GM18868 (cell line): Measurements from ENCODE around the gene FGF14.

ENCODE experiments used
- ATAC-seq: cut with Tn5 transposase; IDR thresholded peaks from one replicate; pipeline ENCODE4 v1.9.1; 2021; ENCODE audit warnings: mild to moderate bottlenecking, moderate library complexity; ENCODE audit not compliant: unreplicated experiment

Gene FGF14

DNA sequence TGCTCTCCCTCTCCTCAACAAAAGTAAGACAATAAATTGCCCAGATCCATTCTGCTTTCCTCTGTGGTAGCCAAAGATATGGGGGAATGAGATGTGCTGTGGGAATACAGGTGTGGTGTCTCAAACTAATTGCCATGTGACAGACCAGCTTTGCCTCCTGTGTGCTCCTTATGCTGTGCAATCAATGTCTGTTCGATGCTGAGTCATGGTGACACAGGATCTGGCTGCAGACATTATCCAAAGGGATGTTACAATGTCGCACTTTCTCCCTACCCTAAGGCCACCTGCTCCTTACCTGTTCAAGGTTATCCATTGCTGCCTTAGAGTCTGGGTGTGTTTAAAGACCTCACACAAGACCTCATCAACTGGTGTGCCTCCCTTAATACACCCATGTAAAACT is 32.5 kb downstream of the FGF14 start:
- ATAC-seq = no peak

DNA sequence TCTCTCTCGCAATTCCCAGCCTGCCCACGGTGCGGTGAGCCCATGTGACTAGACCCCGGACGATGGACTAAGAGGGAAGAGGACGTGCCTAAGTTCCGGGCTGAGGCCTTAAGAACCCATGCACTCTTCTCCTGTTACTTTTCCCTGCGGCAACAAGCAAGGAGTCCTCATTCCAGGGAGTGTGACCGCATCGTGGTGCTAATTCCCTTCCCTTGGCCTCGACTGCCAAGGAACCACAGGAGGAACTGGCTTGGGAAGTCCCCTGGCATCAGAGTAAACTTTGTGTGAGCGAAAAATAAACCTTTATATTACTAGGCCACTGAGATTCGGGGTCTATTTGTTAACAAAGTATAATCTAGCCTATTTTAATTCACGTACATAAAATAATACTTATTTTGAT is 34.0 kb downstream of the FGF14 start:
- ATAC-seq = no peak

DNA sequence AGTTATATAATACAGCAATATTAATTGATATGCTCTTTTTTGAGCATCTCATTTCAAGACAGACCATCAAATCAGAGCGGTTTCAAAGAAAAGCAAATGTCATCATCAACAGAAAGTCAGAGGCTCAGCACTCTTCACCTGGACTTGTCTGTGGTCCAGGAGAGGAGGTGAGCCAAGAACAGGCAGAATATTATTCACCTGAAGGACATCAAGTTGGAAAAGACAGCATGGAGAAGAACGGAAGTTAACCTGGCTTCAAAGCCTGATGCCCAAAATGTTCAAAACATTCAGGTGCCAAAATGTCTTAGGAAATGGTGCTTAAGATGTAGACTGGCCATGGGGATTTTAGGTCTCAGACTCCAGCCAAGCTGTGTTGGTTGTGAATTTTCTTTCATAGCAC is 40.7 kb downstream of the FGF14 start:
- ATAC-seq = no peak

DNA sequence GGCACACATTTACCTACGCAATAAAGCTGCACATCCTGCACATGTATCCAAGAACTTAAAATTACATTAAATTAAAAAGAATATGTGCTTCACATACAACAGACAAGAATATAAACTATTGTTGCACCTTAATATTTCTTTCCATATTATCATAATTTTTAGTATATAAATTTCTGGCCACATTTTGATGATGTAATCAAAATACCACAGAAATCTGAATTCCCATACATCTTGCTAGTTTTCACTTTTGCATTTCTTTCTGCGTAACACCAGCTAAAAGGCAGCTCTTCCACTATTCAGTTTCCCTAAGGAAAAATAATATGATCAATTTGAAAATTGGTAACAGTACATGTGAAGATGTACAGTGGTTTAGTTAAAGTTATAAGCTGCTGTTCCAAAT is 42.6 kb downstream of the FGF14 start:
- ATAC-seq = no peak

DNA sequence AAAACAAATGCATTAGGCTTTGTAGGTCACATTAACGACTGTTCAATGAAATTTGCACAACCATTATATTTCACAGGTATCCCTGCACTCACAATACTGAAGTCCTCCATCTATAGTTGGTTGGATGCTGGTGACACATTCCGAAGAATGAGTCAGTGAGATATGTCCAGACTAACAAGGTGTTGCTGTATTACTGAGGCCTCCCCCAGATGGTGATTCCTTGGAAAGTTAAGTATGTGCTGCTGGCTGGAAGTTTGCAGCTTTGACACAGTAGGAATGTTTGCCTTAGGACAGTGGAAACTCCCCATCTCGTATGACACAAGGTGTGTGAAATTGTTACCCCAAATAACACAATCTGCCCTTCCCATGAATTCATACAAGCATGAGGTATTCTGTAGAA is 46.6 kb downstream of the FGF14 start:
- ATAC-seq = no peak

DNA sequence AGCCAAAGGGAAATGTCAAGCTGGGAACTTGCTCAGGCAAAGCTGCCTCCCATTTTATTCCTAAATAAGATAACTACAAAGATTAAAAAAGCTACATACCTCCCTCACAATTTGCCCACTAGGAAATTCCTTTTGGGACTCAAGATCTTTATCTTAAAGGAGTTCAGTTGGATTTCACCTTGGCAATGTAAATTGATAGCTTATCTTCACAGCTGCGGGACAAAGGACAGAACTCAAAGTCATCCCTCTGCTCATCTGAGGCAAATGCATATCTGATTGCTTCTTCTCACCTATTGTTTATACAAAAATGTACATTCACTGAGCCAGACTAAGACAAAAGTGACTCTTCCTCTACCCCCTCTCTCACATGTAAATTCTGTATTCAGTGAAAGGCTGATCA is 47.8 kb downstream of the FGF14 start:
- no peak for ATAC-seq

DNA sequence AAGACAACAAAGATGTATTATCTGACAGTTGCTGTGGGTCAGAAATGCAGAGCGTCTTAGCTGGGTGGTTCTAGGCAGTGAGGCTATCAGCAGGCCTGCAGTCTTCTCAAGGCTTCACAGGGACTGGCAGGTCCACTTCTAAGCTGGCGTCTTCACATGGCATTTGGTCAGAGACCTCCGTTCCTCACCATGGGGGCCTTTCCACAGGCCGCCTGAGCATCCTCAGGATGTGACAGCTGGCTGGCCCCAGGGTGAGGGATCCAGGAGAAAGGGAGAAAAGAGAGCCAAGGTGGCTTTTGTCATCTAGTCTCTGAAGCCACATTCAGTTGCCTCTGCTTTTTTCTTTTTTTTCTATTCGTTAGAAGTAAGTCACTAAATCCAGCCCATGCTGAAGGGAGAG is 50.3 kb downstream of the FGF14 start:
- no peak for ATAC-seq

DNA sequence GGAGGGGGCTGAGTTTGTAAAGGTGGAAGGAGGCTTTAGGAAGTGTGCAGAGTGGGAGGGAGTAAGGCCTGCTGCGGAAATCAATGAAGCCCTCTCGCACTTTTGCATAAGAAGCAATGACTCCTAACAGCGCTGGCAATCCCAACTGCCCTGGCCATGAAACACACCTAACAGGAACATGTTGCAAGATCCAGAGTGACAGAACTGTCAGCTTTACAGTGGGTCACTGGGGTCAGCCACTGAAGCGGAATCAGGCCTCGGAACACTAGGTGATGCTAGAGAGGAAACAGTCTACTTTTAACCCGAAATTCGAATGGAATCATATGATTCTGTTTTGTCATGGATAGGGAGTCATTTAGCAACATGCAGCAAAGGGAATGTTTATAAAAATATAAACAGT is 54.4 kb downstream of the FGF14 start:
- ATAC-seq = no peak

DNA sequence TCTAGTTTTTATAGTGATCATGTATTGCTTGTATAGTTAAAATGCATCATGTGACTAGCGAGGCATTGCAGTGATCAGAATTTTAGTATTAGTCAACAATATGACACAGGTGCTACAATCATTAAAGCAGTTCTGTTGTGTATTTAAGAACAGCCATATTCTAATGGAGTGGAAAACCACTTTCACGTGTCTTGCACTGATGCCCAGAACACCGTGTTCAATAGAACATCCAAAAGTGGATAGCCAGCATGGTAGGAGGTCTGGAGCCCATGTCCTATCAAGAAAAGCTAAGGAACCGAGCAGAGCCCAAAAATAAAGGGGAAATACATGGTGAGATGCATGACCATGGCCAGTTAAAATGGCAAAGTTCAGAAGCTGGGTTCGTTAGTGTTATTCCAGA is 55.1 kb downstream of the FGF14 start:
- no peak for ATAC-seq

DNA sequence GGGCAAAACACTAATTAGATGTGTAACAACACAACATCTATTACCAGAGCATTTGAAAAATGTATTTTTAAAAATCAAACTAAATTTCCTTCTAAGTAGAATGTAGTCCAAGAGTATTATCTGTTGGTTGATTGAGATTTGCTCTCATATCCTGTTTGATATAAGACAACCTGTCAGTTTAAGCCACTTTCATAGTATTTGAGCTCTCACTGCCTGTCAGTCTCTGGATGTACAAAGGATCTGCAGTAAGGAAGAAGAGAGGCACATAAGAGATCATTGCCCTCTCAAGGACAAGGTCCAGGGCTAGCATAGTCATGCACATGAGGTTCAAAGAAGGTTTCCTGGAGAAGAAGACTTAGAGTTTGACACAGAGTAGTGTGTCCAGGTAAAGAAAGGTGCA is 57.4 kb downstream of the FGF14 start:
- no peak for ATAC-seq

DNA sequence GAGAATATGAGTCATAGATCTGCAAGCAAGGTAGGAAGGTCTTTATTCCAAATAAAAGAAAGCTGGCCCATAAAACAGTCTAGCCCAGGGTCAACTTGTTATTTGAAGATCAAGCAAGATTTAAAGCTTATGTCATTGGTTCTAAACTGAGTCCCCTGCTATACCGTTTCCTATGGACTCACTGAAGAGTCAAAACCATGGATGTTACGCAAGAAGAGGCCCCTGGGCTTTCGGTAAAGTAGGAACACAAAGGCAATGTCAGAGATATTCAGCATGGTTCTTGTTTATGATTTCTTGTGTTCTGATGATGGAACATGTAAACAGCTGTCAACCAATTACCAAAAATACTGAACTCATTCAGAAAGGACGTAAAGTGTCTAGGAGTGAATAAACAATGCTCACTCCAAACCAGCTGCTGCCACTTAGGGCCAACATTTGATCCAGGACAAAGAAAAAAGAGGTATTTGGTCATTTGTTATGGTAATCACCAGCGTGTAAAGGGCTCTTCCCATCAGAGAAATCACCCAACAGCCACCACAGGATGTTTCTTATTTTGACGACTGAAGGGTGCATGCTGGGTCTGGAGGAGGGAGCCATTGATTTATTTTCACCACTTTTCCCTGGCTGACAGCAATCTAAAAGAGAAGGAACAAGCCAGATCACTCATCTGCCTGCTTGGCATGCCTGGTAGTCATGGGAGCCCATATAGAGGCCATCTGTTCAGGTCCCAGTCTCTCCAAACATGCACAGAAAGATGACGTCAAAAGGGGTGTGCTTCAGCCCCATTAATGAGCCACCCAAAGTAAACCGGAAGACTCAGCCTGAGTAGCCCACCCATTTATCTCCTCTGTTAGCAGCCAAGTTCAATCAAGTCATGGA is 68.3 kb downstream of the FGF14 start:
- no peak for ATAC-seq

DNA sequence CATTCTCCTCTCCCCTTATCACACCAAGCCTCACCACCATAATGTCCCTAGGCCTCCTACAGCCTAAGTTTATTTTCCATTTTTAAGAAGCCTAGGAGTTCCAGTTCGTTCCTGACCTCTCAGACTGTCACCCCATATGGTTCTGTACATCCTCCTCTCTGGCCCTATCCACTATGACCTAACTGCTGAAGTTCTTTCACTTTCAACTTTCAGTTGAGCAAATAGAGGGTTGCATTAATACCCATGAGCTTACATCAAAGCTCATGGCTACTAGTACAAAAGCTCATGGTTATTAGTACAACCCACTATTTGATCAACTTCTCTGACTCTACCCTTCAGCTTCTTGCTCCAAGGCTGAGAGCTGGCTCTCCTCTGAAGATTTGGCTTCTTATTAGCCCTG is 72.9 kb downstream of the FGF14 start:
- ATAC-seq = peak; percentile 63

DNA sequence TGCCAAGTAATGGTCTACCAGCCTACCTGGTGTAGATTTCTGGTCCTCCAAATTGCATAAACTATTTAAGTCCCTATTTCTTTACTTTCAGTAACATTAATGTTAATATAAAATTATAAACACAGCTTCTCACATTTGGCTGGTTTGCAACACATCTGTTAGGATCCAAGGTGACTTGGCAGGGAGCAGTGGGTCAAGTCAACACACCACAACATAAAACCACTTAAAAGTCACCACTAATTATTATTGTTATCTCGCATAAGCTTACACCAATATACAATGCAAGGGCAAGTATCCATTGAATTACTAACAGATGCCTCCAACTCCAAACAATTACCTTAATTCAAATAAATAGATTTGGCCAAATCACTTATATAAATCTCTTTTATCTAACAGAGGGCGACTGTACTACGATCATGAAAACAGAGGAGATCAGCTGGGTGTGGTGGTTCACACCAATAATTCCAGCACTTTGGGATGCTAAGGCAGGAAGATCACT is 74.7 kb downstream of the FGF14 start:
- no peak for ATAC-seq

DNA sequence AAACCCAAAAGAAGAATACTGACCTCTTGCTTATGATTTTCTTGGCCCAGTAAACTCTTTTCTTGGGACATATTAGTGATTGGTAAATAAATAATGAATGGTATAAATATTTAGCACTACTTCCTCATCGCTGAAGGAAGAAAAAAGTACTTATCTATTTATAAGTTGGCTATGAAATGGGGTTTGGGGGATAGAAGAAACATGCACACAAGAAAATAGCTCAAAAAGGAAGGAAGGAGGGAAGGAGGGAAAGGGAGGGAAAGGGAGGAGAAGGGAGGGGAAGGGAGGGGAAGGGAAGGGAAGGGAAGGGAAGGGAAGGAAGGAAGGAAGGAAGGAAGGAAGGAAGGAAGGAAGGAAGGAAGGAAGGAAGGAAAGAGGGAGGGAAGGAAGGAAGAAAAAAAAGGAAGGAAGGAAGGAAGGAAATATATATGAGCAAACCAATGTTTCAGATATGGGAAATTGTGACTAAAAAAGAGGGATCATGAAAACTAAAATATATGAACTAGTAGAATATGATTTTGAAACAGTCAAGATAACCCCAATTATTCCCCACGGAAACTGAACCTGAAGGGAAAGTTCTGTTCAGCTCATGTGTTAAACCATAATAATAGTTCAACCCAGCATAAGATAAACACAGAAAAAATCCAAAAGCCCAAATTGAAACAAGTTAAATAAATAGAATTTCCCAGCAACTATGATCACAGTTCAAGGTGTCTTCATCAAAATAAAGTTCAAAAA is 75.3 kb downstream of the FGF14 start:
- no peak for ATAC-seq

DNA sequence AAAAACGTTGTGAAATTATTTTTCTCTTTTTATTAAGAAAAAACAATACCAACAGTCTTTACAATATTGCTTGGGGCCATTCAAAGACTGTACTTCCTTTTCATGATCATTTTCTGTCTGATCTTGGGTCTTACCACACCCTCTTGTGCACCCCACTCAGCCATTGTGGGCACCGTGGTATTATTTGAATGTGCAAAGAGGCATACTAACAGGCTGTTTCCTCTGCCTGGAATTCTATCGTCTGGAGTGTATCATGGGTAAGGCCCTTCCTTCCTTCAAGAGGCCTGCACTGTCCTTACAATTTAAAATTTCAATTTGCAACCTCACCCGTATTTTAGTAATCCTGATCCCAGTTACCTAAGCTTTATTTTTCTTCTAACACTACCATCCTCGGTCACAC is 76.5 kb downstream of the FGF14 start:
- ATAC-seq = no peak

DNA sequence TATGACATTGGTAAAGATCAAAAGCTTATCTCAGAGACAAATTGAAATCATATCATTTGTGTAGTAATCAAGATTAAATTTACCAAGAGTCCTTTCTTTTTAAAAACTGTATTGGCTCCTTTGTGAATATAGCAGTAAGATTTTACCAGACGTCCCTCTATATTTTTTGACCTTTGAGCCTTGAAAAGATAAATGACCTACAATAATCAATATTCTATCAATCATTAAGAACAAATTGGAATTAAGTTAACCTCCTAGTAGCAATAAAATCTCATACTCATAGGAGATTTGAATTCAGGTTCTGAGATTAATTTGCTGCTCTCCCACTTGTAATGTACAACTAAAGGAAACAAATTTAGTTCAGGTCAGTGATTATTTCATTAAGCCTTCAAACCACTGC is 78.3 kb downstream of the FGF14 start:
- no peak for ATAC-seq

DNA sequence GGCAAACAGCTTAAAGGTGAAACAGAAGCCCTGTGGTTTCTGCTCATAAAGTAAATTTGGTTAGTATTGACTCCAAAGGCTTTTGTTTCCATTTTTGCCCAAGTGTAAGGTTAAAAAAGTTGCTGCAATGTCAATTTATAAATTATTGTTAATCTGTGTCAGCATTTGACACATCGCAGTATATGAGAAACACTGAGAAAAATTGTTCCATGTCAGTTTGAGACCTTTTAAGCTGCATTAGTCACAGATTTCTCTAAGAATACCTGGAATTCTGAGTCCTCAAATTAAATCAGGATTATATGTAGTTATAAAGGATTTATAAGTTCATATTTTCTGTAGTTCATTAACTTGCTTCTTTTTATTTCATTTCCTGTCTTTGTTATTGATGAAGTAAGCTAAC is 78.8 kb downstream of the FGF14 start:
- no peak for ATAC-seq

DNA sequence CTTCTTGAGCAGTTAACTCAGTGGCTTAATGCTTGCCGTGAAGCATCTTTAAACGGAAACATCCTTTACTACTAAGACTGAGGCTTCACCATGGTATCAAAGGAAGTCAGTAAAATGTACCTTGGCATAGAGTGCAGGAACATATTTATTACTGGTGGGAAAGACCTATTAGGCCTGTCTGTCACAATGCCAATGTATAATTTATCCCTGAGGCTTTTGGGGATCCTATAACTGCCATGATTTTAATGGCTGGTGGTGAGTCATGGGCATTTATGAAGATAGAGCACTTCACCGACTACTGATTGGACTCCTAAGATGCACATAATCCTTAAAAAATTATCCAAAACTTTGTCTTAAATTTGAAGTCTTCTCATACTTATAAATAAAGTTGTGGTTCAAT is 79.6 kb downstream of the FGF14 start:
- ATAC-seq = no peak

DNA sequence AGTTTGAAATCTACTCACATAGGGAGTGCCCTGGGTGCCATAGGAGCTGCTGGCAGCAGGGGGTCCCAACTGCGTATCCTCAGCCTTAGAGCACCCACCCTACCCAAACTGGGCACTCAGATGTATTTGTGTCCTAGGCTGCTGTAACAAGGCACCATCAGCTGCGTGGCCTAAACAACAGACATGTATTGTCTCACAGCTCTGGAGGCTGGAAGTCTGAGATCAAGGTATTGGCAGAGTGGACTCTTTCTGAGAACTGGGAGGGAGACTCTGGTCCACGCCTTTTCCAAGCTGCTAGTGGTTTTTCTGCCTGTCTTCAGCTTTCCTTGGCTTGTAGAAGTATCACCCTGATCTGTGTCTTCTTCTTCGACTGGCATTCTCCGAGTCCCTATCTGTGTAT is 83.6 kb downstream of the FGF14 start:
- ATAC-seq = no peak

DNA sequence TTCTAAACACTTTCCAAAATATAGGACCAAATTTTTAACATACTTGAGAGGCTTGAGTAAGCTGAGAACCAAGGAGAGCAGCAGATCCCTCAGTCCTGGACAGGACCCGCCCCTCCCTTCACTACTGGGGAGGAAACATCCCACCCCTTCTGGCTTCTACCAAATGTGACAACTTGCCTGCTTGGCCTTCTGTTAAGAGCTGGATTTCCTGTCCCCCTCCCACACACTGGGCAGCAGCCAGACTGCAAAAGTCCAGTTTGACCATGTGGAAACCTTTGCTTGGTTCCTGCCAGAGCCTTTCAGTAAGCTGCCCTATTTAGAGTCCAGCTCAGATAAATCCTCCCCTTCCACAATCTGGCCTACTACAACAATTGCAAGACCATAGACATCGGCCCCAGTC is 84.3 kb downstream of the FGF14 start:
- ATAC-seq = no peak

DNA sequence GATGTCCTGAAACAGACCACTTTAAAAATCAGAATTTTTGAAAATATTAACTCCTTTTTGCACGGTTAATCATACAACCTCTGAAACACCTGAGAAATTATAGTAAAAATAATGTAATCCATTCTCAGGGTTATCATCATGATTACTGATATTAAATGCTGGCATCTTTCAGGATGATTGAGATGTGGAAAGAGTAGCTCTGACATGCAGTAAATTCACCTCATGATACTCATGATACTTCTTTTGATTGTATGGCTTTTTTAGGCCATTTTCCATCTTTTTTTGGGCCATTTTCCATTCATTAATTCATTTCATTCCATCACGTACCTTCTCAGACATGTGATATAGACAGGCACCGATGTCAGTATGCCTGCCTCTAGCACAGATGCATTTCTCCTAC is 85.1 kb downstream of the FGF14 start:
- no peak for ATAC-seq

DNA sequence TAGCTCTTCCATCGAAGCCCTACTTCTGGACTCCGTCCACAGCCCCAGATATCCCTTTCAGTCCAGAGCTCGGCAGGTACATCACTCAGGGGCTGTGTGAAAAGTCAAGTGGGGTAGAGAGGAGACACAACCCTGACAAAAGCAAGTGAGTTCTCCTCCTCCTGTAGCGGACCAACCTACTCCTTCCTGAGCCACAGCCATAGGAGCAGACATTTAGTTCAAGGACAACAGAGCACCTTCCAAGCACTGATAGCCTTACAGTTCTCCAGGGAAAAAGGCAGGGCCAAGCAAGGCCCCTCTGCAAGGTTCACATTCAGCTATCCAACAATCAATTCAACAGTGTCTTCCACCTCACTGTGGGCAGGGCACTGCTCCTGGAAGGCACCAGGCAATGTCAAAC is 89.0 kb downstream of the FGF14 start:
- no peak for ATAC-seq
